GM10266 (cell line): ENCODE results near the gene FAM76B.

Experiments used
- DNase-seq: peaks from one replicate; pipeline ENCODE4 v3.0.0; 2012; ENCODE audit errors: extremely low spot score
- CTCF ChIP-seq: IDR thresholded peaks from 2 replicates; pipeline ENCODE4 v1.5.1; 2012; ENCODE audit warnings: mild to moderate bottlenecking, low read depth; ENCODE audit not compliant: control insufficient read depth, insufficient read depth; ENCODE audit errors: missing control alignments

Gene FAM76B

GRCh38 chr11:95776859-95777258, 12.7 kb downstream of the FAM76B start:
- TF ChIP-seq CTCF = no peak
- no peak for DNase-seq

- no peak for DNase-seq
- TF ChIP-seq CTCF = no peak
Measured at GRCh38 chr11:95768521-95768920, 21.1 kb downstream of the FAM76B start.

- no peak for TF ChIP-seq CTCF
- DNase-seq = no peak
Measured at GRCh38 chr11:95767498-95767897, 22.1 kb downstream of the FAM76B start.

GRCh38 chr11:95766701-95767100, 22.9 kb downstream of the FAM76B start:
- TF ChIP-seq CTCF = no peak
- no peak for DNase-seq

- peak; percentile 53 for DNase-seq
- peak; percentile 61 for TF ChIP-seq CTCF
Measured at GRCh38 chr11:95764267-95764898, 25.2 kb downstream of the FAM76B start.

GRCh38 chr11:95762534-95762933, 27.0 kb downstream of the FAM76B start:
- TF ChIP-seq CTCF = no peak
- no peak for DNase-seq

- no peak for DNase-seq
- TF ChIP-seq CTCF = no peak
Measured at GRCh38 chr11:95760941-95761340, 28.6 kb downstream of the FAM76B start.
